GM23338 (cell line): ENCODE measurements around the gene EXOSC7. TPM values are rescaled to one million over a fixed set of nuclear protein-coding genes. Genes with fewer than 3 reads are reported as not detected.

Experiments used
- ATAC-seq: fragments of 200-7000 bp; cut with Tn5 transposase; 3 replicates; pipeline ENCODE4 v1.9.1; 2020
- DNase-seq: peaks from one replicate; pipeline ENCODE4 v3.0.0-alpha.2; 2015; ENCODE audit warnings: low spot score
- H2AFZ ChIP-seq: fragments of 200-600 bp; sonication (generic); 2 replicates; pipeline ENCODE4 v1.8.0; 2016; ENCODE audit warnings: antibody characterized with exemption, mild to moderate bottlenecking, moderate library complexity
- H3F3A ChIP-seq: fragments of 200-600 bp; sonication (generic); replicated peaks from 2 replicates; pipeline ENCODE4 v1.8.0; 2017; ENCODE audit warnings: antibody characterized with exemption, mixed run types, low read depth
- H3K27ac ChIP-seq: fragments of 200-600 bp; sonication (generic); 2 replicates; pipeline ENCODE4 v1.6.1; 2016; ENCODE audit warnings: low read depth
- H3K27me3 ChIP-seq: fragments of 200-600 bp; sonication (generic); 2 replicates; pipeline ENCODE4 v1.8.0; 2016; ENCODE audit warnings: mild to moderate bottlenecking, mixed run types, moderate library complexity; ENCODE audit not compliant: insufficient read depth
- H3K36me3 ChIP-seq: fragments of 200-600 bp; sonication (generic); 2 replicates; pipeline ENCODE4 v1.8.0; 2016; ENCODE audit warnings: mild to moderate bottlenecking; ENCODE audit not compliant: insufficient read depth
- H3K4me1 ChIP-seq: fragments of 200-600 bp; sonication (generic); 2 replicates; pipeline ENCODE4 v1.8.0; 2016; ENCODE audit warnings: mild to moderate bottlenecking, moderate library complexity; ENCODE audit not compliant: insufficient read depth
- H3K4me2 ChIP-seq: fragments of 200-600 bp; sonication (generic); 2 replicates; pipeline ENCODE4 v1.7.1; 2017; ENCODE audit warnings: mixed run types
- H3K4me3 ChIP-seq: fragments of 200-600 bp; sonication (generic); 2 replicates; pipeline ENCODE4 v1.6.1; 2016; ENCODE audit warnings: mixed run types
- H3K79me2 ChIP-seq: fragments of 200-600 bp; sonication (generic); replicated peaks from 2 replicates; pipeline ENCODE4 v1.8.0; 2017; ENCODE audit warnings: mild to moderate bottlenecking; ENCODE audit not compliant: insufficient read depth
- H3K9me2 ChIP-seq: fragments of 200-600 bp; sonication (generic); 2 replicates; pipeline ENCODE4 v1.8.0; 2017; ENCODE audit not compliant: insufficient read depth
- H4K20me1 ChIP-seq: fragments of 200-600 bp; sonication (generic); replicated peaks from 2 replicates; pipeline ENCODE4 v1.8.0; 2017; ENCODE audit warnings: mild to moderate bottlenecking; ENCODE audit not compliant: insufficient read depth
- H3K27ac Mint-ChIP-seq: 2 replicates; pipeline ENCODE4 v1.8.0; 2020; ENCODE audit warnings: inconsistent platforms, mild to moderate bottlenecking, moderate library complexity, mixed read lengths
- H3K27me3 Mint-ChIP-seq: 3 replicates; pipeline ENCODE4 v1.8.0; 2022; ENCODE audit warnings: low read depth, mild to moderate bottlenecking, moderate library complexity, mixed read lengths, inconsistent platforms; ENCODE audit not compliant: insufficient read depth, poor library complexity
- H3K36me3 Mint-ChIP-seq: 3 replicates; pipeline ENCODE4 v1.8.0; 2021; ENCODE audit warnings: low read depth, mild to moderate bottlenecking, inconsistent platforms, moderate library complexity, mixed read lengths
- H3K4me1 Mint-ChIP-seq: 3 replicates; pipeline ENCODE4 v1.8.0; 2020; ENCODE audit warnings: mild to moderate bottlenecking, inconsistent platforms, mixed read lengths
- H3K4me3 Mint-ChIP-seq: 3 replicates; pipeline ENCODE4 v1.8.0; 2021; ENCODE audit warnings: moderate library complexity, mild to moderate bottlenecking, inconsistent platforms, mixed read lengths
- H3K9me3 Mint-ChIP-seq: 3 replicates; pipeline ENCODE4 v1.8.0; 2020; ENCODE audit warnings: moderate library complexity, mild to moderate bottlenecking, inconsistent platforms, mixed read lengths
- CREB1 ChIP-seq: fragments of 250-450 bp; sonication (Bioruptor Pico); IDR thresholded peaks from 2 replicates; pipeline ENCODE4 v1.5.0; 2020; ENCODE audit warnings: low read depth, mild to moderate bottlenecking, moderate library complexity
- EZH2 ChIP-seq: fragments of 200-600 bp; sonication (generic); IDR thresholded peaks from one replicate; pipeline ENCODE4 v1.8.0; 2017; ENCODE audit warnings: antibody characterized with exemption, mild to moderate bottlenecking, low read depth; ENCODE audit not compliant: unreplicated experiment
- JUNB ChIP-seq: IDR thresholded peaks from one replicate; pipeline ENCODE4 v1.6.1; 2016; ENCODE audit warnings: antibody characterized with exemption; ENCODE audit not compliant: unreplicated experiment
- NANOG ChIP-seq: IDR thresholded peaks from 2 replicates; pipeline ENCODE4 v1.6.1; 2016; ENCODE audit warnings: antibody characterized with exemption, borderline replicate concordance
- POLR2AphosphoS5 ChIP-seq: IDR thresholded peaks from 2 replicates; pipeline ENCODE4 v1.6.1; 2016; ENCODE audit warnings: antibody characterized with exemption, low read depth
- STAT1 ChIP-seq: IDR thresholded peaks from one replicate; pipeline ENCODE4 v1.6.1; 2016; ENCODE audit warnings: antibody characterized with exemption; ENCODE audit not compliant: unreplicated experiment
- ZNF114 ChIP-seq: fragments of 250-450 bp; sonication (Bioruptor Pico); IDR thresholded peaks from 2 replicates; pipeline ENCODE4 v1.5.0; 2020; ENCODE audit warnings: mild to moderate bottlenecking, moderate library complexity
- polyA plus RNA-seq: library from polyadenylated mRNA; unstranded; fragments of >200 nt; fragmentation: Nextera tagmentation; extraction: Ambion mirVana; gene quantifications from 2 replicates; pipeline ENCODE4 v1.2.1, GENCODE V29; 2016
- total RNA-seq: library from RNA; depleted of rRNA; stranded (reverse); fragments of >200 nt; shearing (Covaris generic); gene quantifications from 2 replicates; pipeline ENCODE4 v1.2.3, GENCODE V29; 2014
- TF ChIP-seq, protein P1 (sequence below), 2 experiments: fragments of 200-600 bp in 1 of 2; sonication (generic) in 1 of 2; conservative IDR thresholded peaks; 2 replicates each; pipeline versions ENCODE4 v1.5.1 to v1.6.1; 2016 to 2017; ENCODE audit warnings: antibody characterized with exemption in 2 of 2, low read depth in 2 of 2, mild to moderate bottlenecking in 2 of 2, moderate library complexity in 1 of 2
- TF ChIP-seq, protein P2 (sequence below): IDR thresholded peaks from one replicate; pipeline ENCODE4 v1.6.1; 2018; ENCODE audit warnings: antibody characterized with exemption; ENCODE audit not compliant: unreplicated experiment
- TF ChIP-seq, protein P3 (sequence below): fragments of 250-450 bp; sonication (Bioruptor Pico); IDR thresholded peaks from 2 replicates; pipeline ENCODE4 v1.5.0; 2020; ENCODE audit warnings: mild to moderate bottlenecking, moderate library complexity

EXOSC7 gene
- total and polyA plus RNA-seq, 2 experiments from 2014 or later: 84.8 to 120 TPM

DNA sequence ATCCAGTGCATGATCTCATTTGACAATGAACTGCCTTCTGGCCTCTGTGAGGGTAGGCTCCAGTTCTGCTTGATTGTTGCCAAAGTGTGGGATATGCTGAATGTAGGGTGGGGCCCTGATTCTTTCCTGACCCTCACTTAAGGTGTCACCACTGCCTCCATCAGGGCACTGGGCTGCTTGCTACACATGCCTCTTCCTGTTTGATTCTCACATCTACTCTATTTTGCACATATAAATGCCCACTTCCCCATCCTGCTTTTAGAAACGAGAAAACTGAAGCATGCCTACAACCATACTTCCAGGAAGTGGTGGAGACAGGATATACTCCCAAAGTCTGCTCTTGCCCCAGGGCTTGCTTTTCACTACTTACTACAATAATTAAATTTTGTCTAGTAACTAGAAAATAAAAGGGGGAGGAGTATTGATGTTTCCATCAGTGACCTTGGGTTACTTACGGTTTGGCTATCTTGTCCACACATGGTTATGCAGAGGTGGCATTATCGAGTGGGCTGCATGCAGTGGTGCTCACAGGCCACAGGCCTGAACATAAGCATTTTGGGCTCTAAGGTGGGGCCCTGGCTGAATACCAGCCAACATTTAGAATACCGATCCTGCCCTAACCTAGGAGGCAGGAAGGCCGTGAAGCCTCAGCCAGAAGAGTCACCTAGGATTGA, 6.8 kb upstream of the EXOSC7 start (continued):
- TF ChIP-seq, protein P1, sequence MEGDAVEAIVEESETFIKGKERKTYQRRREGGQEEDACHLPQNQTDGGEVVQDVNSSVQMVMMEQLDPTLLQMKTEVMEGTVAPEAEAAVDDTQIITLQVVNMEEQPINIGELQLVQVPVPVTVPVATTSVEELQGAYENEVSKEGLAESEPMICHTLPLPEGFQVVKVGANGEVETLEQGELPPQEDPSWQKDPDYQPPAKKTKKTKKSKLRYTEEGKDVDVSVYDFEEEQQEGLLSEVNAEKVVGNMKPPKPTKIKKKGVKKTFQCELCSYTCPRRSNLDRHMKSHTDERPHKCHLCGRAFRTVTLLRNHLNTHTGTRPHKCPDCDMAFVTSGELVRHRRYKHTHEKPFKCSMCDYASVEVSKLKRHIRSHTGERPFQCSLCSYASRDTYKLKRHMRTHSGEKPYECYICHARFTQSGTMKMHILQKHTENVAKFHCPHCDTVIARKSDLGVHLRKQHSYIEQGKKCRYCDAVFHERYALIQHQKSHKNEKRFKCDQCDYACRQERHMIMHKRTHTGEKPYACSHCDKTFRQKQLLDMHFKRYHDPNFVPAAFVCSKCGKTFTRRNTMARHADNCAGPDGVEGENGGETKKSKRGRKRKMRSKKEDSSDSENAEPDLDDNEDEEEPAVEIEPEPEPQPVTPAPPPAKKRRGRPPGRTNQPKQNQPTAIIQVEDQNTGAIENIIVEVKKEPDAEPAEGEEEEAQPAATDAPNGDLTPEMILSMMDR (conservative IDR thresholded peaks at IDR 0.05; ENCODE audit: low read depth in 2 of 2): no peak
- TF ChIP-seq POLR2AphosphoS5: no peak
- TF ChIP-seq, protein P2, sequence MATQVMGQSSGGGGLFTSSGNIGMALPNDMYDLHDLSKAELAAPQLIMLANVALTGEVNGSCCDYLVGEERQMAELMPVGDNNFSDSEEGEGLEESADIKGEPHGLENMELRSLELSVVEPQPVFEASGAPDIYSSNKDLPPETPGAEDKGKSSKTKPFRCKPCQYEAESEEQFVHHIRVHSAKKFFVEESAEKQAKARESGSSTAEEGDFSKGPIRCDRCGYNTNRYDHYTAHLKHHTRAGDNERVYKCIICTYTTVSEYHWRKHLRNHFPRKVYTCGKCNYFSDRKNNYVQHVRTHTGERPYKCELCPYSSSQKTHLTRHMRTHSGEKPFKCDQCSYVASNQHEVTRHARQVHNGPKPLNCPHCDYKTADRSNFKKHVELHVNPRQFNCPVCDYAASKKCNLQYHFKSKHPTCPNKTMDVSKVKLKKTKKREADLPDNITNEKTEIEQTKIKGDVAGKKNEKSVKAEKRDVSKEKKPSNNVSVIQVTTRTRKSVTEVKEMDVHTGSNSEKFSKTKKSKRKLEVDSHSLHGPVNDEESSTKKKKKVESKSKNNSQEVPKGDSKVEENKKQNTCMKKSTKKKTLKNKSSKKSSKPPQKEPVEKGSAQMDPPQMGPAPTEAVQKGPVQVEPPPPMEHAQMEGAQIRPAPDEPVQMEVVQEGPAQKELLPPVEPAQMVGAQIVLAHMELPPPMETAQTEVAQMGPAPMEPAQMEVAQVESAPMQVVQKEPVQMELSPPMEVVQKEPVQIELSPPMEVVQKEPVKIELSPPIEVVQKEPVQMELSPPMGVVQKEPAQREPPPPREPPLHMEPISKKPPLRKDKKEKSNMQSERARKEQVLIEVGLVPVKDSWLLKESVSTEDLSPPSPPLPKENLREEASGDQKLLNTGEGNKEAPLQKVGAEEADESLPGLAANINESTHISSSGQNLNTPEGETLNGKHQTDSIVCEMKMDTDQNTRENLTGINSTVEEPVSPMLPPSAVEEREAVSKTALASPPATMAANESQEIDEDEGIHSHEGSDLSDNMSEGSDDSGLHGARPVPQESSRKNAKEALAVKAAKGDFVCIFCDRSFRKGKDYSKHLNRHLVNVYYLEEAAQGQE: no peak

DNA sequence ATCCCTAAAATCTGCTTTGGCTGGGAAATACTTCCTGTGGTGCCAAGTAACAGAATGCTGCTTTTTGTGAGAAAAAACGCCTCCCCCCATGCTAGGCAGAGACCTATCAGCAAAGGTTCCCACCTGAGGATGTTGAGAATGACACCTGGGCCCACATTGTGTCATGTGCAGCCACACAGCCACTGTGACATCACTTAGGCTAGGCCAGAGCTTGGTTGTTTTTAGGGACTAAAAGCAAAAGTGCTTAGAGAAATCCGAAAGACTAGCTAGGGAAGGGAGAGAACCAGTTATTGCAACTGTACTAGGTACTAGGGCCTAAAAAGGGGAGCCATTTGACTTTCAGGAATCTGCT, 6.2 kb upstream of the EXOSC7 start:
- Histone ChIP-seq H3K79me2 (peaks cover 97% of the 10 kb centered on the region), H3K27me3 (no peaks in the 10 kb centered on the region), H3K4me1 (no peaks in the 10 kb centered on the region; the same call in 1 of the 2 replicates), H4K20me1 (peaks cover 49% of the 10 kb centered on the region), H3F3A (no peaks in the 10 kb centered on the region), H2AFZ (no peak overlapping the region), H3K4me2 (no peak overlapping the region), H3K9me2 (no peaks in the 10 kb centered on the region), H3K4me3 (no peak overlapping the region), H3K36me3 (no peaks in the 10 kb centered on the region), H3K27ac (no peak overlapping the region)
- H3K4me1 Mint-ChIP-seq: peaks cover 8% of the 10 kb centered on the region
- no peaks in the 10 kb centered on the region for H3K27me3 Mint-ChIP-seq
- no peak for ATAC-seq
- no peak overlapping the region for H3K4me3 Mint-ChIP-seq
- H3K27ac Mint-ChIP-seq: no peak overlapping the region
- H3K36me3 Mint-ChIP-seq: no peaks in the 10 kb centered on the region
- no peaks in the 10 kb centered on the region for H3K9me3 Mint-ChIP-seq
- no peak for DNase-seq
- TF ChIP-seq STAT1 (no peak), ZNF114 (no peak), POLR2AphosphoS5 (no peak), EZH2 (no peak), JUNB (no peak), NANOG (no peak), CREB1 (no peak)
- TF ChIP-seq, protein P3, sequence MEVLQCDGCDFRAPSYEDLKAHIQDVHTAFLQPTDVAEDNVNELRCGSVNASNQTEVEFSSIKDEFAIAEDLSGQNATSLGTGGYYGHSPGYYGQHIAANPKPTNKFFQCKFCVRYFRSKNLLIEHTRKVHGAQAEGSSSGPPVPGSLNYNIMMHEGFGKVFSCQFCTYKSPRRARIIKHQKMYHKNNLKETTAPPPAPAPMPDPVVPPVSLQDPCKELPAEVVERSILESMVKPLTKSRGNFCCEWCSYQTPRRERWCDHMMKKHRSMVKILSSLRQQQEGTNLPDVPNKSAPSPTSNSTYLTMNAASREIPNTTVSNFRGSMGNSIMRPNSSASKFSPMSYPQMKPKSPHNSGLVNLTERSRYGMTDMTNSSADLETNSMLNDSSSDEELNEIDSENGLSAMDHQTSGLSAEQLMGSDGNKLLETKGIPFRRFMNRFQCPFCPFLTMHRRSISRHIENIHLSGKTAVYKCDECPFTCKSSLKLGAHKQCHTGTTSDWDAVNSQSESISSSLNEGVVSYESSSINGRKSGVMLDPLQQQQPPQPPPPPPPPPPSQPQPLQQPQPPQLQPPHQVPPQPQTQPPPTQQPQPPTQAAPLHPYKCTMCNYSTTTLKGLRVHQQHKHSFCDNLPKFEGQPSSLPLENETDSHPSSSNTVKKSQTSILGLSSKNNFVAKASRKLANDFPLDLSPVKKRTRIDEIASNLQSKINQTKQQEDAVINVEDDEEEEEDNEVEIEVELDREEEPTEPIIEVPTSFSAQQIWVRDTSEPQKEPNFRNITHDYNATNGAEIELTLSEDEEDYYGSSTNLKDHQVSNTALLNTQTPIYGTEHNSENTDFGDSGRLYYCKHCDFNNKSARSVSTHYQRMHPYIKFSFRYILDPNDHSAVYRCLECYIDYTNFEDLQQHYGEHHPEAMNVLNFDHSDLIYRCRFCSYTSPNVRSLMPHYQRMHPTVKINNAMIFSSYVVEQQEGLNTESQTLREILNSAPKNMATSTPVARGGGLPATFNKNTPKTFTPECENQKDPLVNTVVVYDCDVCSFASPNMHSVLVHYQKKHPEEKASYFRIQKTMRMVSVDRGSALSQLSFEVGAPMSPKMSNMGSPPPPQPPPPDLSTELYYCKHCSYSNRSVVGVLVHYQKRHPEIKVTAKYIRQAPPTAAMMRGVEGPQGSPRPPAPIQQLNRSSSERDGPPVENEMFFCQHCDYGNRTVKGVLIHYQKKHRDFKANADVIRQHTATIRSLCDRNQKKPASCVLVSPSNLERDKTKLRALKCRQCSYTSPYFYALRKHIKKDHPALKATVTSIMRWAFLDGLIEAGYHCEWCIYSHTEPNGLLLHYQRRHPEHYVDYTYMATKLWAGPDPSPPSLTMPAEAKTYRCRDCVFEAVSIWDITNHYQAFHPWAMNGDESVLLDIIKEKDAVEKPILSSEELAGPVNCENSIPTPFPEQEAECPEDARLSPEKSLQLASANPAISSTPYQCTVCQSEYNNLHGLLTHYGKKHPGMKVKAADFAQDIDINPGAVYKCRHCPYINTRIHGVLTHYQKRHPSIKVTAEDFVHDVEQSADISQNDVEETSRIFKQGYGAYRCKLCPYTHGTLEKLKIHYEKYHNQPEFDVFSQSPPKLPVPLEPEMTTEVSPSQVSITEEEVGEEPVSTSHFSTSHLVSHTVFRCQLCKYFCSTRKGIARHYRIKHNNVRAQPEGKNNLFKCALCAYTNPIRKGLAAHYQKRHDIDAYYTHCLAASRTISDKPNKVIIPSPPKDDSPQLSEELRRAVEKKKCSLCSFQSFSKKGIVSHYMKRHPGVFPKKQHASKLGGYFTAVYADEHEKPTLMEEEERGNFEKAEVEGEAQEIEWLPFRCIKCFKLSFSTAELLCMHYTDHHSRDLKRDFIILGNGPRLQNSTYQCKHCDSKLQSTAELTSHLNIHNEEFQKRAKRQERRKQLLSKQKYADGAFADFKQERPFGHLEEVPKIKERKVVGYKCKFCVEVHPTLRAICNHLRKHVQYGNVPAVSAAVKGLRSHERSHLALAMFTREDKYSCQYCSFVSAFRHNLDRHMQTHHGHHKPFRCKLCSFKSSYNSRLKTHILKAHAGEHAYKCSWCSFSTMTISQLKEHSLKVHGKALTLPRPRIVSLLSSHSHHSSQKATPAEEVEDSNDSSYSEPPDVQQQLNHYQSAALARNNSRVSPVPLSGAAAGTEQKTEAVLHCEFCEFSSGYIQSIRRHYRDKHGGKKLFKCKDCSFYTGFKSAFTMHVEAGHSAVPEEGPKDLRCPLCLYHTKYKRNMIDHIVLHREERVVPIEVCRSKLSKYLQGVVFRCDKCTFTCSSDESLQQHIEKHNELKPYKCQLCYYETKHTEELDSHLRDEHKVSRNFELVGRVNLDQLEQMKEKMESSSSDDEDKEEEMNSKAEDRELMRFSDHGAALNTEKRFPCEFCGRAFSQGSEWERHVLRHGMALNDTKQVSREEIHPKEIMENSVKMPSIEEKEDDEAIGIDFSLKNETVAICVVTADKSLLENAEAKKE (CRISPR knock-in tag): no peak
- TF ChIP-seq, protein P1 (conservative IDR thresholded peaks at IDR 0.05; ENCODE audit: low read depth in 2 of 2): no peak
